Smooth muscle cell (in vitro differentiated cells): ENCODE measurements around the gene MOB1B. TPM values are rescaled to one million over a fixed set of nuclear protein-coding genes. Genes with fewer than 3 reads are reported as not detected.
A peak's percentile ranks its signal among the peaks of the same experiment; 100 is the strongest.

Experiments used
- DNase-seq: peaks from one replicate; lab custom pipeline; 2025; ENCODE audit not compliant: unreplicated experiment; lab: John Stamatoyannopoulos, UW
- H2AFZ ChIP-seq: fragments of 200-600 bp; sonication (generic); 2 replicates; pipeline ENCODE4 v1.6.0; 2016; ENCODE audit warnings: antibody characterized with exemption, low read depth, mild to moderate bottlenecking
- H3F3A ChIP-seq: fragments of 200-600 bp; sonication (generic); 2 replicates; pipeline ENCODE4 v1.6.0; 2017; ENCODE audit warnings: antibody characterized with exemption, low read depth
- H3K27ac ChIP-seq: fragments of 200-600 bp; sonication (generic); 2 replicates; pipeline ENCODE4 v1.5.1; 2016; ENCODE audit warnings: low read depth, mild to moderate bottlenecking
- H3K27me3 ChIP-seq: fragments of 200-600 bp; sonication (generic); 2 replicates; pipeline ENCODE4 v1.6.1; 2016; ENCODE audit warnings: low read depth, mild to moderate bottlenecking
- H3K36me3 ChIP-seq: fragments of 200-600 bp; sonication (generic); 2 replicates; pipeline ENCODE4 v1.5.1; 2016; ENCODE audit warnings: low read depth
- H3K4me1 ChIP-seq: fragments of 200-600 bp; sonication (generic); 2 replicates; pipeline ENCODE4 v1.5.1; 2016; ENCODE audit warnings: low read depth
- H3K4me2 ChIP-seq: fragments of 200-600 bp; sonication (generic); 2 replicates; pipeline ENCODE4 v1.6.0; 2016; ENCODE audit warnings: mild to moderate bottlenecking
- H3K4me3 ChIP-seq: fragments of 200-600 bp; sonication (generic); 2 replicates; pipeline ENCODE4 v1.5.1; 2016; ENCODE audit warnings: mild to moderate bottlenecking
- H3K79me2 ChIP-seq: fragments of 200-600 bp; sonication (generic); 2 replicates; pipeline ENCODE4 v1.6.0; 2016; ENCODE audit warnings: low read depth, mild to moderate bottlenecking
- H3K9ac ChIP-seq: fragments of 200-600 bp; sonication (generic); 2 replicates; pipeline ENCODE4 v1.6.0; 2016; ENCODE audit warnings: low read depth
- H3K9me3 ChIP-seq: fragments of 200-600 bp; sonication (generic); replicated peaks from 2 replicates; pipeline ENCODE4 v1.5.1; 2016; ENCODE audit warnings: low read depth
- H4K20me1 ChIP-seq: fragments of 200-600 bp; sonication (generic); 2 replicates; pipeline ENCODE4 v1.6.0; 2016; ENCODE audit warnings: low read depth
- WGBS: methylation state at CpG from one replicate; pipeline ENCODE4 v1.1.7; 2016; ENCODE audit warnings: low lambda C conversion rate; 5-methylcytosine and 5-hydroxymethylcytosine counted together
- polyA plus RNA-seq: library from polyadenylated mRNA; unstranded; fragments of >200 nt; fragmentation: Nextera tagmentation; extraction: Ambion mirVana; gene quantifications from 2 replicates; pipeline ENCODE4 v1.2.1, GENCODE V29; 2016
- total RNA-seq: library from RNA; depleted of rRNA; stranded (reverse); fragments of >200 nt; gene quantifications from 2 replicates; pipeline ENCODE4 v1.2.3, GENCODE V29; 2014
- TF ChIP-seq, protein P1 (sequence below): fragments of 200-600 bp; sonication (generic); IDR thresholded peaks from 2 replicates; pipeline ENCODE4 v1.5.1; 2017; ENCODE audit warnings: borderline replicate concordance, mild to moderate bottlenecking, antibody characterized with exemption; ENCODE audit not compliant: insufficient read depth, poor library complexity, severe bottlenecking

The MOB1B gene
- total and polyA plus RNA-seq, 2 experiments from 2014 or later: 3.4 to 18.3 TPM

DNA sequence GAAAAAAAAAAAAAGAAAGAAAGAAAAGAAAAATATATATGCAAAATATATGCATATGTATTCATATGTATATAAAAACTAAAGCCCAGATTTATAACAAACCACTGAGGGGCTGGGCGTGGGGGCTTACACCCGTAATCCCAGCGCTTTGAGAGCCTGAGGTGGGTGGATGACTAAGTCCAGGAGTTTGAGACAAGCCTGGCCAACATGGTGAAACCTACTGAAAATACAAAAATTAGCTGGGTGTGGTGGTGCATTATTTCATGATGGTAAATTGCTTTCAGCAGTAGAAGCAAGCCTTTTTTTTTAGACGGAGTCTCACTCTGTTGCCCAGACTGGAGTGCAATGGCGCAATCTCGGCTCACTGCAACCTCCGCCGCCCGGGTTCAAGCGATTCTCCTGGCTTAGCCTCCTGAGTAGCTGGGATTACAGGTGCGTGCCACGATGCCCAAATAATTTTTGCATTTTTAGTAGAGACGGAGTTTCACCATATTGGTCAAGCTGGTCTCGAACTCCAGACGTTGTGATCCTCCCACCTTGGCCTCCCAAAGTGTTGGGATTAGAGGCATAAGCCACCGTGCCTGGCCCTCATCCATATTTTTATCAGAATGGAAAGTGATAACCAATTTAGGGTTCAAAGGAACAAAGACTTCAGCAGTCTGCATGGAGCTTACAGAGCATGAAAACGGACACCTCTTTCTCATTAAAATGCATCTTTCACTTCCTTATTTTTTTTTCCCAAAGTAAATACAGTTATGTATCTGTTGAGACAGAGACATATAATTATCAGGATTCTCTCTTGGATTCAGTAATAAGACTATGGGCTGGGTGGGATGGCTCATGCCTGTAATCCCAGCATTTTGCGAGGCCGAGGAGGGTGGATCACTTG lies 27.7 kb upstream of the MOB1B start:
- Histone ChIP-seq H2AFZ (no peak overlapping the region), H3K9ac (no peak overlapping the region), H3K27me3 (no peaks in the 10 kb centered on the region), H3K27ac (no peak overlapping the region), H3F3A (no peaks in the 10 kb centered on the region), H3K4me3 (no peak overlapping the region), H3K4me2 (no peak overlapping the region), H3K79me2 (no peaks in the 10 kb centered on the region), H4K20me1 (no peaks in the 10 kb centered on the region), H3K9me3 (no peaks in the 10 kb centered on the region), H3K4me1 (no peaks in the 10 kb centered on the region), H3K36me3 (no peaks in the 10 kb centered on the region)
- DNase-seq: no peak
- 91% methylated on average over 19 of the region's 19 CpGs for WGBS
- TF ChIP-seq, protein P1, sequence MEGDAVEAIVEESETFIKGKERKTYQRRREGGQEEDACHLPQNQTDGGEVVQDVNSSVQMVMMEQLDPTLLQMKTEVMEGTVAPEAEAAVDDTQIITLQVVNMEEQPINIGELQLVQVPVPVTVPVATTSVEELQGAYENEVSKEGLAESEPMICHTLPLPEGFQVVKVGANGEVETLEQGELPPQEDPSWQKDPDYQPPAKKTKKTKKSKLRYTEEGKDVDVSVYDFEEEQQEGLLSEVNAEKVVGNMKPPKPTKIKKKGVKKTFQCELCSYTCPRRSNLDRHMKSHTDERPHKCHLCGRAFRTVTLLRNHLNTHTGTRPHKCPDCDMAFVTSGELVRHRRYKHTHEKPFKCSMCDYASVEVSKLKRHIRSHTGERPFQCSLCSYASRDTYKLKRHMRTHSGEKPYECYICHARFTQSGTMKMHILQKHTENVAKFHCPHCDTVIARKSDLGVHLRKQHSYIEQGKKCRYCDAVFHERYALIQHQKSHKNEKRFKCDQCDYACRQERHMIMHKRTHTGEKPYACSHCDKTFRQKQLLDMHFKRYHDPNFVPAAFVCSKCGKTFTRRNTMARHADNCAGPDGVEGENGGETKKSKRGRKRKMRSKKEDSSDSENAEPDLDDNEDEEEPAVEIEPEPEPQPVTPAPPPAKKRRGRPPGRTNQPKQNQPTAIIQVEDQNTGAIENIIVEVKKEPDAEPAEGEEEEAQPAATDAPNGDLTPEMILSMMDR: no peak

DNA sequence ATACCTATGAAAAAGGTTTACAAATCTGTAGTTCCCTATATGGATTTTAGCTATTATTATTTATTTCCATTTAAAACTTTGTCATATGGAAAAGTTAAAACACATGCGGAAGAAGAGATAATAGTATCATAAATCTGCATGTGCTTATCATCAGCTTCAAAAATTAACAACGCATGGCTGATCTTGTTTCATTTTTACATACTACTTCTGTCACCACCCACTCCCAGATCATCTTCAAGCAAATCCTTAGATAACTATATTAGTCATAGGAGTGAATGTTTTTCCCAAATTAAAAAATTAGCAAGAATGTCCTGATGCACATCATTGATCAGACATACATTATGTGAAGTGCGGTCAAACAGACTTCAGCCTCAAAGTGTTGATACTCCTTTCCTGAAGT lies 24.6 kb upstream of the MOB1B start:
- Histone ChIP-seq H3K27ac (no peak overlapping the region), H3K79me2 (no peaks in the 10 kb centered on the region), H3K4me3 (no peak overlapping the region), H2AFZ (no peak overlapping the region), H3K9ac (no peak overlapping the region), H3K4me2 (peak overlapping the region; percentile 9), H3K9me3 (no peaks in the 10 kb centered on the region), H3K4me1 (no peaks in the 10 kb centered on the region), H3K27me3 (no peaks in the 10 kb centered on the region), H3F3A (no peaks in the 10 kb centered on the region), H3K36me3 (no peaks in the 10 kb centered on the region), H4K20me1 (no peaks in the 10 kb centered on the region)
- no peak for DNase-seq
- 56% methylated on average over 3 of the region's 3 CpGs for WGBS
- TF ChIP-seq, protein P1: no peak

GRCh38 chr4:70880739-70881138 lies 21.4 kb upstream of the MOB1B start:
- H3K4me2 ChIP-seq: no peak overlapping the region
- H3K4me3 ChIP-seq: no peak overlapping the region
- no peak for DNase-seq
- no peaks in the 10 kb centered on the region for H3K27me3 ChIP-seq
- H3K36me3 ChIP-seq: no peaks in the 10 kb centered on the region
- H3K9me3 ChIP-seq: no peaks in the 10 kb centered on the region
- no peaks in the 10 kb centered on the region for H4K20me1 ChIP-seq
- WGBS: 81% methylated on average over 3 of the region's 3 CpGs
- H3F3A ChIP-seq: no peaks in the 10 kb centered on the region
- no peak overlapping the region for H2AFZ ChIP-seq
- TF ChIP-seq, protein P1: no peak
- H3K79me2 ChIP-seq: no peaks in the 10 kb centered on the region
- H3K27ac ChIP-seq: no peak overlapping the region
- no peak overlapping the region for H3K9ac ChIP-seq
- no peaks in the 10 kb centered on the region for H3K4me1 ChIP-seq

- H2AFZ ChIP-seq: no peak overlapping the region
- H3K4me2 ChIP-seq: no peak overlapping the region
- H3K27ac ChIP-seq: no peak overlapping the region
- 77% methylated on average over 6 of the region's 6 CpGs for WGBS
- no peaks in the 10 kb centered on the region for H3K79me2 ChIP-seq
- no peak for DNase-seq
- no peaks in the 10 kb centered on the region for H4K20me1 ChIP-seq
- no peak overlapping the region for H3K4me3 ChIP-seq
- no peaks in the 10 kb centered on the region for H3K4me1 ChIP-seq
- H3K36me3 ChIP-seq: no peaks in the 10 kb centered on the region
- no peaks in the 10 kb centered on the region for H3F3A ChIP-seq
- no peak overlapping the region for H3K9ac ChIP-seq
- TF ChIP-seq, protein P1: no peak
- H3K27me3 ChIP-seq: no peaks in the 10 kb centered on the region
- no peaks in the 10 kb centered on the region for H3K9me3 ChIP-seq
Observed at GRCh38 chr4:70885174-70885573, 17.0 kb upstream of the MOB1B start.
